ENCODE measurements around the gene NAALADL2. TPM values are rescaled to one million over a fixed set of nuclear protein-coding genes. Genes with fewer than 3 reads are reported as not detected.
"Not testable (repeated sequence)": the region's sequence is repeated elsewhere in the genome, so short reads cannot be mapped to it uniquely, and the experiment has no call there.

NAALADL2 gene
- total RNA-seq, 1 donor = 23.5 TPM

DNA sequence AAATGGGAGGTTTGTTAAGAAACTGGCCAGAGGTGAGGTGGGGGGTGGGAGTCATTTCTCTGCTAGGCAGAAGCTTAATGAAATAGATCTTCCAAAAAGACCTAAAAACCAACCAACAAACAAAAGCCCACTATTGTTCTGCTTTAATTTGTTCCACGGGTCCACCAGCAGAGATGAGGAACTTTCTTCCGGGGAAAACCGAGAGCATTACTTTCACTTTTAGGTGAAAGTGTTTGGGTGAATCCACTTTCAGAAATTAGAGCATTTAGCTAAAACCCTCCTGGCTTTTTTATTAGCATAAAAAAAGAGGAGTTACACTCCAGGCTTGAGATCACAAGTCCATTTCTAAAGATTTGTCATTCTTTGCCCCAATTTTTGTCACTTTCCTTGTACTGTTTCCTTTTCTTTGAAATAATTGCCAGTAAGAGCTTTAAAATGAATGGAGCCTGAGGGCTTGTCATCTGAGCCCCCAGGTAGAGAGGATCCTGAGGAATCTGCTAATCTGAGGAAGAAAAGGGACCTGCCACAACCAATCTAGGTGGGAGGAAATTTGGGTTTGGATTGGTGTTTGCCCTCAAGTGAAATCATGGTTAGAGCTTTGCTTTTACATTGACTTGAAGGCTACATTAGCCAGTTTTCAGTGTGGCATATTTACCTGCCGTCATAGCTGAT lies 667.6 kb downstream of the NAALADL2 start:
- TF ChIP-seq, protein P1, sequence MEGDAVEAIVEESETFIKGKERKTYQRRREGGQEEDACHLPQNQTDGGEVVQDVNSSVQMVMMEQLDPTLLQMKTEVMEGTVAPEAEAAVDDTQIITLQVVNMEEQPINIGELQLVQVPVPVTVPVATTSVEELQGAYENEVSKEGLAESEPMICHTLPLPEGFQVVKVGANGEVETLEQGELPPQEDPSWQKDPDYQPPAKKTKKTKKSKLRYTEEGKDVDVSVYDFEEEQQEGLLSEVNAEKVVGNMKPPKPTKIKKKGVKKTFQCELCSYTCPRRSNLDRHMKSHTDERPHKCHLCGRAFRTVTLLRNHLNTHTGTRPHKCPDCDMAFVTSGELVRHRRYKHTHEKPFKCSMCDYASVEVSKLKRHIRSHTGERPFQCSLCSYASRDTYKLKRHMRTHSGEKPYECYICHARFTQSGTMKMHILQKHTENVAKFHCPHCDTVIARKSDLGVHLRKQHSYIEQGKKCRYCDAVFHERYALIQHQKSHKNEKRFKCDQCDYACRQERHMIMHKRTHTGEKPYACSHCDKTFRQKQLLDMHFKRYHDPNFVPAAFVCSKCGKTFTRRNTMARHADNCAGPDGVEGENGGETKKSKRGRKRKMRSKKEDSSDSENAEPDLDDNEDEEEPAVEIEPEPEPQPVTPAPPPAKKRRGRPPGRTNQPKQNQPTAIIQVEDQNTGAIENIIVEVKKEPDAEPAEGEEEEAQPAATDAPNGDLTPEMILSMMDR (IDR thresholded peaks at IDR 0.05; ENCODE audit: extremely low read depth, low read depth, low read length) = no peak
- H3K27me3 ChIP-seq (ENCODE audit: insufficient read depth, low read length) = no peaks in the 10 kb centered on the region
- H4K20me1 ChIP-seq (ENCODE audit: insufficient read depth, low read length) = no peaks in the 10 kb centered on the region
- no peak for DNase-seq (ENCODE audit: insufficient read length, low spot score, missing footprints)
- peak overlapping the region; percentile 71 for H2AFZ ChIP-seq (ENCODE audit: low read length)
- no peaks in the 10 kb centered on the region for H3K79me2 ChIP-seq (ENCODE audit: insufficient read depth, low read length)
- no peaks in the 10 kb centered on the region for H3K36me3 ChIP-seq (ENCODE audit: insufficient read depth, low read length)
- peak overlapping the region; percentile 80 for H3K4me2 ChIP-seq (ENCODE audit: insufficient read depth, low read length)
- no peaks in the 10 kb centered on the region for H3K9me3 ChIP-seq (ENCODE audit: low read depth, low read length)
- peaks cover 3% of the 10 kb centered on the region for H3K4me1 ChIP-seq (ENCODE audit: insufficient read depth, low read length)
- H3K4me3 ChIP-seq (ENCODE audit: insufficient read depth, low read length) = peak overlapping the region; percentile 72
- peak overlapping the region; percentile 53 for H3K27ac ChIP-seq (ENCODE audit: low read depth, low read length)

DNA sequence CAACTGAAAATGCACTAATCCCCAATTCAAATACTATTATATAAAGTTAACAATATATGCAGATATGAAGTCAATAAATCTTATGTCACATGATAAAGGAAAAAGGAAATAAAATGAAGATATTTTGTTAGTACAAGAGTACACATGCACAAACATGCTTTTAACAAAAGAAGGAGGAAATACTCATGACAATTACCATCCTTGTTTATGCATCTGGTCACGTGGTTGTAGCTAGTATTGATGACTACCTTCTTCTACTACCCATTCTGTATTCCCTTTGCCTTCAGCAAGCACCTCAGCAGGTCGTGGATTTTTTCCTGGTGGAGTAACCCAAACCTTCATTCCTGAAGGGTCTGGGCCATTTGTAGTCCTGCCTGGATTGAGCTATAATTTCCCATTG lies 669.6 kb downstream of the NAALADL2 start:
- not testable (repeated sequence) for H4K20me1 ChIP-seq (ENCODE audit: insufficient read depth, low read length); DNase-seq (ENCODE audit: insufficient read length, low spot score, missing footprints); H3K4me3 ChIP-seq (ENCODE audit: insufficient read depth, low read length); H3K9me3 ChIP-seq (ENCODE audit: low read depth, low read length); H3K27ac ChIP-seq (ENCODE audit: low read depth, low read length); H2AFZ ChIP-seq (ENCODE audit: low read length); H3K27me3 ChIP-seq (ENCODE audit: insufficient read depth, low read length); H3K79me2 ChIP-seq (ENCODE audit: insufficient read depth, low read length); H3K36me3 ChIP-seq (ENCODE audit: insufficient read depth, low read length); H3K4me1 ChIP-seq (ENCODE audit: insufficient read depth, low read length); H3K4me2 ChIP-seq (ENCODE audit: insufficient read depth, low read length)

DNA sequence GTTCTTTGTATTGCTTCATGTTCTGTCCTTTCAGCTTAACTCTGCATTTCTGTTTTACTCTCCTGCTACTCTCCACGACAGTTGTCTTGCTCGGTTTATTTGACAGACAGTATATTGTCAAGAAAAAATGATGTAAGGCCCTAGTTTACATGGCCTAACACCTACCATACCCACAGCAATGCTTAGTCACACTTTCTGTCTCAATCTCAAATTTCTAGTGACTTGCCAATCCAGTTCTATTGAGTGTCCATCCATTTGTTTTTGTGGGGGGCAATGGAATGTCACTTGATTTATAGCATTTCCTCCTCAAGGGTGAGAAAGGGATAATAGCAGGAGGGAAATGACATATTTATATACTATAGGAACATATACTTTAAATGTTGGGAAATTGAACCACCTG lies 676.2 kb downstream of the NAALADL2 start:
- TF ChIP-seq, protein P1 (IDR thresholded peaks at IDR 0.05; ENCODE audit: extremely low read depth, low read depth, low read length) = no peak
- no peaks in the 10 kb centered on the region for H3K27me3 ChIP-seq (ENCODE audit: insufficient read depth, low read length)
- no peak overlapping the region for H3K4me2 ChIP-seq (ENCODE audit: insufficient read depth, low read length)
- no peak overlapping the region for H3K27ac ChIP-seq (ENCODE audit: low read depth, low read length)
- no peak overlapping the region for H2AFZ ChIP-seq (ENCODE audit: low read length)
- no peak overlapping the region for H3K4me3 ChIP-seq (ENCODE audit: insufficient read depth, low read length)
- H3K79me2 ChIP-seq (ENCODE audit: insufficient read depth, low read length) = no peaks in the 10 kb centered on the region
- no peaks in the 10 kb centered on the region for H3K4me1 ChIP-seq (ENCODE audit: insufficient read depth, low read length)
- no peak for DNase-seq (ENCODE audit: insufficient read length, low spot score, missing footprints)
- no peaks in the 10 kb centered on the region for H3K9me3 ChIP-seq (ENCODE audit: low read depth, low read length)
- no peaks in the 10 kb centered on the region for H3K36me3 ChIP-seq (ENCODE audit: insufficient read depth, low read length)
- no peaks in the 10 kb centered on the region for H4K20me1 ChIP-seq (ENCODE audit: insufficient read depth, low read length)

DNA sequence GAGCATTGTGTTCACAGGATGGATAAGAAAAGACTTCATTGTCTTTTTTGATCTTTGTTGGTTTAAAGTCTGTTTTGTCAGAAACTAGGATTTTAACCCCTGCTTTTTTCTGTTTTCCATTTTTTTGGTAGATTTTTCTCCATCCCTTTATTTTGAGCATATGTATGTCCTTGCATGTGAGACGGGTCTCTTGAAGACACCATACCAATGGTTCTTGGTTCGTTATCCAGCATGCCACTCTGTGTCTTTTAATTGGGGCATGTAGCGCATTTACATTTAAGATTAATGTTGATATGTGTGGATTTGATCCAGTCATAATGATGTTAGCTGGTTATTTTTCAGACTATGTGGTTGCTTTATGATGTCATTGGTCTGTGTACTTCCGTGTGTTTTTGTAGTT lies 687.0 kb downstream of the NAALADL2 start:
- no peak overlapping the region for H3K27ac ChIP-seq (ENCODE audit: low read depth, low read length)
- H3K4me3 ChIP-seq (ENCODE audit: insufficient read depth, low read length) = no peak overlapping the region
- TF ChIP-seq, protein P1 (IDR thresholded peaks at IDR 0.05; ENCODE audit: extremely low read depth, low read depth, low read length) = no peak
- no peak for DNase-seq (ENCODE audit: insufficient read length, low spot score, missing footprints)
- H3K36me3 ChIP-seq (ENCODE audit: insufficient read depth, low read length) = no peaks in the 10 kb centered on the region
- no peaks in the 10 kb centered on the region for H3K4me1 ChIP-seq (ENCODE audit: insufficient read depth, low read length)
- no peaks in the 10 kb centered on the region for H3K79me2 ChIP-seq (ENCODE audit: insufficient read depth, low read length)
- H2AFZ ChIP-seq (ENCODE audit: low read length) = no peak overlapping the region
- H4K20me1 ChIP-seq (ENCODE audit: insufficient read depth, low read length) = no peaks in the 10 kb centered on the region
- no peaks in the 10 kb centered on the region for H3K9me3 ChIP-seq (ENCODE audit: low read depth, low read length)
- H3K27me3 ChIP-seq (ENCODE audit: insufficient read depth, low read length) = no peaks in the 10 kb centered on the region
- H3K4me2 ChIP-seq (ENCODE audit: insufficient read depth, low read length) = no peak overlapping the region

Data from osteoblast (primary cell).